Endothelial cell of umbilical vein (primary cell): ENCODE data around the gene PPP1R12C. TPM values are rescaled to one million over a fixed set of nuclear protein-coding genes. Genes with fewer than 3 reads are reported as not detected.
A peak's percentile ranks its signal among the peaks of the same experiment; 100 is the strongest.

Experiments
- BruUV-seq: library from RNA; stranded (reverse); fragments of 400-500 nt; replicated peaks from 2 replicates; lab custom pipeline; 2021; lab: Mats Ljungman, UMichigan
- CTCF ChIA-PET: fragments of 300-600, 350-600 bp; sonication (Branson Sonifier 250); formaldehyde crosslinking; loops from one replicate; lab custom pipeline; 2021; ENCODE audit warnings: antibody characterized with exemption, inconsistent platforms; lab: Charles Lee
- POLR2A ChIA-PET: fragments of 300-600, 350-600 bp; sonication (Branson Sonifier 250); formaldehyde crosslinking; loops from one replicate; lab custom pipeline; 2021; ENCODE audit warnings: antibody characterized with exemption, inconsistent platforms; lab: Charles Lee
- DNase-seq: peaks from one replicate; pipeline ENCODE4 v3.0.0-alpha.2; 2011; ENCODE audit warnings: low read depth, low spot score
- FAIRE-seq: peaks from 2 replicates; lab custom pipeline; 2011; peaks lifted over from hg19 to GRCh38; lab: Jason Lieb, UNC
- H2AFZ ChIP-seq: 2 replicates; pipeline ENCODE4 v1.6.0; 2012; ENCODE audit warnings: low read depth, low read length, control low read depth, inconsistent platforms
- H3K27ac ChIP-seq: 2 replicates; pipeline ENCODE4 v1.5.1; 2011; ENCODE audit warnings: low read depth, mild to moderate bottlenecking, control low read depth, low read length, moderate library complexity; ENCODE audit not compliant: insufficient read depth
- H3K27me3 ChIP-seq, 2 experiments: 2 replicates each; pipeline versions ENCODE4 v1.6.0 to v1.6.1; 2011; ENCODE audit warnings: low read length in 2 of 2, mixed read lengths in 1 of 2; ENCODE audit not compliant: control insufficient read depth in 2 of 2, insufficient read depth in 2 of 2
- H3K36me3 ChIP-seq, 2 experiments: 2 replicates in 1 of 2; 3 replicates in 1 of 2; pipeline ENCODE4 v1.5.1; 2011; ENCODE audit warnings: low read length in 2 of 2, mild to moderate bottlenecking in 1 of 2, moderate library complexity in 1 of 2; ENCODE audit not compliant: control insufficient read depth in 2 of 2, insufficient read depth in 2 of 2; ENCODE audit errors: extremely low read depth in 1 of 2
- H3K4me1 ChIP-seq: 3 replicates; pipeline ENCODE4 v1.5.1; 2011; ENCODE audit warnings: mild to moderate bottlenecking, low read length; ENCODE audit not compliant: control insufficient read depth, insufficient read depth; ENCODE audit errors: extremely low read depth
- H3K4me2 ChIP-seq: 2 replicates; pipeline ENCODE4 v1.6.1; 2011; ENCODE audit warnings: low read length, control low read depth, mixed read lengths; ENCODE audit not compliant: insufficient read depth
- H3K4me3 ChIP-seq, 3 experiments: fragments of 200-600 bp in 1 of 3; sonication (generic), shearing (Covaris generic) in 1 of 3; replicated peaks in 1 of 3; 2 replicates each; pipeline ENCODE4 v1.5.1; 2011 to 2016; ENCODE audit warnings: control low read depth in 3 of 3, low read length in 3 of 3, mild to moderate bottlenecking in 2 of 3, inconsistent platforms in 1 of 3, low read depth in 1 of 3, moderate library complexity in 1 of 3; ENCODE audit not compliant: insufficient read depth in 1 of 3
- H3K79me2 ChIP-seq: 2 replicates; pipeline ENCODE4 v1.6.0; 2012; ENCODE audit warnings: low read length, inconsistent platforms; ENCODE audit not compliant: control insufficient read depth, insufficient read depth
- H3K9ac ChIP-seq: replicated peaks from 2 replicates; pipeline ENCODE3; 2011; ENCODE audit warnings: low read length, control low read depth; ENCODE audit not compliant: insufficient read depth; ENCODE audit errors: extremely low read depth
- H3K9me1 ChIP-seq: replicated peaks from 3 replicates; pipeline ENCODE4 v1.6.0; 2011; ENCODE audit warnings: mild to moderate bottlenecking, low read length; ENCODE audit not compliant: control insufficient read depth, insufficient read depth; ENCODE audit errors: extremely low read depth
- H3K9me3 ChIP-seq: replicated peaks from 2 replicates; pipeline ENCODE4 v1.5.1; 2012; ENCODE audit warnings: low read length, inconsistent platforms; ENCODE audit not compliant: control insufficient read depth, insufficient read depth
- H4K20me1 ChIP-seq: replicated peaks from 2 replicates; pipeline ENCODE3; 2011; ENCODE audit warnings: mild to moderate bottlenecking, low read length; ENCODE audit not compliant: control insufficient read depth, insufficient read depth; ENCODE audit errors: extremely low read depth
- EZH2 ChIP-seq: IDR thresholded peaks from 2 replicates; pipeline ENCODE4 v1.6.1; 2012; ENCODE audit warnings: borderline replicate concordance, low read depth, mild to moderate bottlenecking, moderate library complexity, low read length, inconsistent platforms; ENCODE audit not compliant: severe bottlenecking
- FOS ChIP-seq: IDR thresholded peaks from 2 replicates; pipeline ENCODE4 v1.6.1; 2011; ENCODE audit warnings: mild to moderate bottlenecking, low read length, moderate library complexity, borderline replicate concordance; ENCODE audit not compliant: insufficient read depth
- GATA2 ChIP-seq: IDR thresholded peaks from 2 replicates; pipeline ENCODE4 v1.7.0; 2011; ENCODE audit warnings: low read depth, mild to moderate bottlenecking, moderate library complexity, mixed read lengths, low read length; ENCODE audit not compliant: insufficient read length, insufficient read depth
- JUN ChIP-seq: IDR thresholded peaks from 2 replicates; pipeline ENCODE4 v1.6.1; 2011; ENCODE audit warnings: borderline replicate concordance, low read depth; ENCODE audit not compliant: insufficient read length, insufficient read depth
- MYC ChIP-seq: IDR thresholded peaks from one replicate; pipeline ENCODE4 v1.6.1; 2011; ENCODE audit warnings: mild to moderate bottlenecking, low read depth, low read length
- POLR2A ChIP-seq: IDR thresholded peaks from 2 replicates; pipeline ENCODE4 v1.6.1; 2012; ENCODE audit warnings: low read depth, mild to moderate bottlenecking, control low read depth, low read length
- POLR2AphosphoS5 ChIP-seq: IDR thresholded peaks from 2 replicates; pipeline ENCODE4 v1.6.1; 2012; ENCODE audit warnings: low read depth, mild to moderate bottlenecking, control low read depth, low read length, moderate library complexity; ENCODE audit not compliant: insufficient read depth
- dilution Hi-C: fragments of 300-500 bp; cut with MboI; formaldehyde crosslinking; loops from one replicate; pipeline ENCODE4 v1.15.0; 2019; ENCODE audit warnings: low sequenced_read_pairs; ENCODE audit not compliant: extremely low pct_ligation_motif_present
- intact Hi-C: fragments of 100-400 bp; cut with micrococcal nuclease; formaldehyde crosslinking; loops from one replicate; pipeline ENCODE4 v1.10.0; 2022
- polyA plus RNA-seq, 4 experiments: library from polyadenylated mRNA; depleted of rRNA in 3 of 4; stranded (reverse) in 3 of 4; unstranded in 1 of 4; fragments of >200 nt; gene quantifications; 2 replicates each; pipeline versions ENCODE4 v1.2.1 to v1.2.3, GENCODE V29; 2011 to 2012; ENCODE audit warnings: missing spikeins in 1 of 4
- total RNA-seq: library from RNA; stranded (reverse); gene quantifications from 2 replicates; pipeline ENCODE4 v1.2.3, GENCODE V29; 2021
- TF ChIP-seq, protein P1 (sequence below): IDR thresholded peaks from 2 replicates; pipeline ENCODE4 v1.6.1; 2011; ENCODE audit not compliant: insufficient read depth, insufficient read length
- TF ChIP-seq, protein P2 (sequence below), 2 donors: IDR thresholded peaks; 1 replicate in 1 of 2; 2 replicates in 1 of 2; pipeline ENCODE4 v1.5.1; 2011; ENCODE audit warnings: low read length in 2 of 2, mild to moderate bottlenecking in 2 of 2, moderate library complexity in 2 of 2, control low read depth in 1 of 2, inconsistent platforms in 1 of 2, low read depth in 1 of 2; ENCODE audit not compliant: insufficient read depth in 1 of 2; ENCODE audit errors: extremely low read depth in 1 of 2

The PPP1R12C gene
- total and polyA plus RNA-seq, 2 donors (not counting 3 experiments of a cell fraction or from before 2014, with no cell fraction given), result 69.5 to 149 TPM

DNA sequence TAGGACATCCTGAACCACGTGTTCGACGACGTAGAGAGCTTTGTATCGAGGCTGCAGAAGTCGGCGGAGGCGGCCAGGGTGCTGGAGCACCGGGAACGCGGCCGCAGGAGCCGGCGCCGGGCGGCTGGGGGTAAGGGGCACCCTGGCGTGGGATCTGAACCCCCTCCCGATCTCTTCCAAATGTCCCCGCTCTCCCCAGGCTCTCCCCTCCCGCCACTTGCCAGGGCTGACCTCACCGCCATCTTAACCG lies 35.7 kb downstream of the PPP1R12C start:
- no peak overlapping the region for H3K27ac ChIP-seq
- DNase-seq, result no peak
- H3K27me3 ChIP-seq, result peaks cover 0 to 3% of the 10 kb centered on the region in 2 experiments
- H3K9me1 ChIP-seq, result no peaks in the 10 kb centered on the region
- H2AFZ ChIP-seq, result peak overlapping the region; percentile 86
- H4K20me1 ChIP-seq, result no peaks in the 10 kb centered on the region
- no peak overlapping the region for H3K9ac ChIP-seq
- H3K36me3 ChIP-seq, result no peaks in the 10 kb centered on the region
- TF ChIP-seq GATA2 (no peak), EZH2 (no peak), MYC (no peak), FOS (no peak), POLR2A (no peak), POLR2AphosphoS5 (no peak), JUN (no peak)
- TF ChIP-seq, protein P1, sequence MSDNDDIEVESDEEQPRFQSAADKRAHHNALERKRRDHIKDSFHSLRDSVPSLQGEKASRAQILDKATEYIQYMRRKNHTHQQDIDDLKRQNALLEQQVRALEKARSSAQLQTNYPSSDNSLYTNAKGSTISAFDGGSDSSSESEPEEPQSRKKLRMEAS, result no peak
- TF ChIP-seq, protein P2, sequence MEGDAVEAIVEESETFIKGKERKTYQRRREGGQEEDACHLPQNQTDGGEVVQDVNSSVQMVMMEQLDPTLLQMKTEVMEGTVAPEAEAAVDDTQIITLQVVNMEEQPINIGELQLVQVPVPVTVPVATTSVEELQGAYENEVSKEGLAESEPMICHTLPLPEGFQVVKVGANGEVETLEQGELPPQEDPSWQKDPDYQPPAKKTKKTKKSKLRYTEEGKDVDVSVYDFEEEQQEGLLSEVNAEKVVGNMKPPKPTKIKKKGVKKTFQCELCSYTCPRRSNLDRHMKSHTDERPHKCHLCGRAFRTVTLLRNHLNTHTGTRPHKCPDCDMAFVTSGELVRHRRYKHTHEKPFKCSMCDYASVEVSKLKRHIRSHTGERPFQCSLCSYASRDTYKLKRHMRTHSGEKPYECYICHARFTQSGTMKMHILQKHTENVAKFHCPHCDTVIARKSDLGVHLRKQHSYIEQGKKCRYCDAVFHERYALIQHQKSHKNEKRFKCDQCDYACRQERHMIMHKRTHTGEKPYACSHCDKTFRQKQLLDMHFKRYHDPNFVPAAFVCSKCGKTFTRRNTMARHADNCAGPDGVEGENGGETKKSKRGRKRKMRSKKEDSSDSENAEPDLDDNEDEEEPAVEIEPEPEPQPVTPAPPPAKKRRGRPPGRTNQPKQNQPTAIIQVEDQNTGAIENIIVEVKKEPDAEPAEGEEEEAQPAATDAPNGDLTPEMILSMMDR (IDR thresholded peaks at IDR 0.05; ENCODE audit: extremely low read depth in 1 of 2, insufficient read depth in 1 of 2, low read depth in 1 of 2, low read length in 2 of 2), result no peak
- peak overlapping the region; percentile 66 for H3K4me2 ChIP-seq
- no peak for FAIRE-seq
- H3K4me3 ChIP-seq, result peak overlapping the region in 2 of 3 experiments; percentile 11 to 14
- peaks cover 23% of the 10 kb centered on the region for H3K4me1 ChIP-seq
- intact Hi-C loops (loop anchor here (2.0 to 5.0 kb wide), 4 partner anchors 21 to 1039 kb away; partner anchors contain the start of genes LENG9 and ZNF787), dilution Hi-C loops (no loop called here)
- BruUV-seq, result no TSS peak
- H3K79me2 ChIP-seq, result no peaks in the 10 kb centered on the region
- no peaks in the 10 kb centered on the region for H3K9me3 ChIP-seq
- ChIA-PET CTCF (interaction anchor here (1.1 kb wide), 1 partner anchor 79 kb away, joined by 3 read pairs; no protein-coding TSS in a partner anchor), POLR2A (no interaction called here)
